Stimulated activated naive CD4-positive, alpha-beta T cell treated with Interleukin-2 at 50 U/mL for 16 hours (primary cell): ENCODE data around the gene PRC1.
A peak's percentile ranks its signal among the peaks of the same experiment; 100 is the strongest.

ENCODE experiments used
- DNase-seq: peaks from one replicate; lab custom pipeline; 2025; lab: John Stamatoyannopoulos, UW

Gene PRC1

GRCh38 chr15:90955624-90956273, 38.6 kb downstream of the PRC1 start:
- DNase-seq, result no peak

GRCh38 chr15:90954712-90955623, 39.4 kb downstream of the PRC1 start, which contains the start of gene RCCD1:
Gene RCCD1, plus strand, starts transcription at chr15:90954884. Its CDS starts 1,851 bp downstream, at chr15:90956735.
- peak; percentile 87 for DNase-seq

- DNase-seq, result no peak
Observed at GRCh38 chr15:90953947-90954711, 40.2 kb downstream of the PRC1 start.

GRCh38 chr15:90952901-90953677, 41.2 kb downstream of the PRC1 start:
- no peak for DNase-seq

- no peak for DNase-seq
Observed at GRCh38 chr15:90950676-90951075, 43.7 kb downstream of the PRC1 start.

GRCh38 chr15:90949979-90950675, 44.2 kb downstream of the PRC1 start:
- no peak for DNase-seq

- no peak for DNase-seq
Observed at GRCh38 chr15:90948506-90948905, 45.8 kb downstream of the PRC1 start.

GRCh38 chr15:90947577-90948357, 46.6 kb downstream of the PRC1 start:
- DNase-seq, result no peak

GRCh38 chr15:90946941-90947576, 47.3 kb downstream of the PRC1 start:
- DNase-seq, result no peak

GRCh38 chr15:90946538-90946937, 47.8 kb downstream of the PRC1 start:
- no peak for DNase-seq

- no peak for DNase-seq
Observed at GRCh38 chr15:90945091-90945490, 49.2 kb downstream of the PRC1 start.

- DNase-seq, result no peak
Observed at GRCh38 chr15:90942354-90943120, 51.8 kb downstream of the PRC1 start.

- DNase-seq, result no peak
Observed at GRCh38 chr15:90941038-90941437, 53.3 kb downstream of the PRC1 start.

- DNase-seq, result no peak
Observed at GRCh38 chr15:90939756-90940155, 54.6 kb downstream of the PRC1 start.

GRCh38 chr15:90938261-90938660, 56.1 kb downstream of the PRC1 start:
- no peak for DNase-seq

- DNase-seq, result no peak
Observed at GRCh38 chr15:90936823-90937222, 57.5 kb downstream of the PRC1 start.

GRCh38 chr15:90934949-90935751, 59.2 kb downstream of the PRC1 start, which contains the start of gene UNC45A:
Gene UNC45A, plus strand, starts transcription at chr15:90935285. Its CDS starts 40 bp downstream, at chr15:90935325.
- peak; percentile 95 for DNase-seq
